B cell (primary cell): Measurements from ENCODE around the gene DNAJC16. TPM values are rescaled to one million over a fixed set of nuclear protein-coding genes. Genes with fewer than 3 reads are reported as not detected.
"Not testable (repeated sequence)": the region's sequence is repeated elsewhere in the genome, so short reads cannot be mapped to it uniquely, and the experiment has no call there.

Experiments used
- ATAC-seq: fragments of 200-7000 bp; cut with Tn5 transposase; one replicate; pipeline ENCODE4 v1.10.0; 2021; ENCODE audit warnings: low read depth, mild to moderate bottlenecking, moderate number of reproducible peaks, moderate library complexity
- CTCF ChIA-PET: fragments of 350-600 bp; sonication (Branson Sonifier 250); formaldehyde crosslinking; loops from one replicate; lab custom pipeline; 2021; ENCODE audit warnings: antibody characterized with exemption, inconsistent platforms; lab: Charles Lee
- POLR2A ChIA-PET: fragments of 350-600 bp; sonication (Branson Sonifier 250); formaldehyde crosslinking; loops from one replicate; lab custom pipeline; 2021; ENCODE audit warnings: antibody characterized with exemption; lab: Charles Lee
- DNase-seq: peaks from one replicate; pipeline ENCODE4 v3.0.0; 2013
- H2AFZ ChIP-seq: 2 replicates; pipeline ENCODE4 v1.6.1; 2012; ENCODE audit warnings: mild to moderate bottlenecking, low read depth, low read length; ENCODE audit not compliant: insufficient read depth, poor library complexity, severe bottlenecking
- H3K27ac ChIP-seq, 2 donors: 1 replicate in 1 of 2; 2 replicates in 1 of 2; pipeline ENCODE4 v1.5.1; 2012 to 2013; ENCODE audit warnings: low read length in 2 of 2, mild to moderate bottlenecking in 2 of 2, moderate library complexity in 1 of 2
- H3K27me3 ChIP-seq, 4 experiments: fragments of 200-600 bp in 1 of 4; sonication (generic) in 1 of 4; replicated peaks in 1 of 4; 1 replicate in 2 of 4; 2 replicates in 2 of 4; pipeline versions ENCODE4 v1.6.1 to v1.7.0; 2013 to 2016; ENCODE audit warnings: low read length in 3 of 4, mild to moderate bottlenecking in 2 of 4, mixed read lengths in 1 of 4, moderate library complexity in 1 of 4; ENCODE audit not compliant: insufficient read depth in 4 of 4, control insufficient read depth in 3 of 4; ENCODE audit errors: control extremely low read depth in 1 of 4
- H3K36me3 ChIP-seq, 2 experiments: replicated peaks in 1 of 2; 1 replicate in 1 of 2; 2 replicates in 1 of 2; pipeline versions ENCODE4 v1.6.1 to v1.7.1; 2013; ENCODE audit warnings: low read length in 1 of 2; ENCODE audit not compliant: insufficient read depth in 2 of 2, control insufficient read depth in 1 of 2; ENCODE audit errors: control extremely low read depth in 1 of 2, extremely low read depth in 1 of 2
- H3K4me1 ChIP-seq, 2 donors: fragments of 200-600 bp in 1 of 2; sonication (generic) in 1 of 2; 1 replicate in 1 of 2; 2 replicates in 1 of 2; pipeline versions ENCODE4 v1.5.1 to v1.6.1; 2013 to 2017; ENCODE audit warnings: low read length in 2 of 2; ENCODE audit not compliant: control insufficient read depth in 2 of 2, insufficient read depth in 2 of 2
- H3K4me2 ChIP-seq: replicated peaks from 2 replicates; pipeline ENCODE3; 2012; ENCODE audit warnings: mild to moderate bottlenecking, low read depth, low read length; ENCODE audit not compliant: poor library complexity, severe bottlenecking
- H3K4me3 ChIP-seq, 5 experiments: fragments of 200-600 bp in 1 of 5; sonication (generic) in 1 of 5; 1 replicate in 3 of 5; 2 replicates in 2 of 5; pipeline versions ENCODE4 v1.5.1 to v1.7.0; 2011 to 2016; ENCODE audit warnings: low read length in 4 of 5, mild to moderate bottlenecking in 4 of 5, low read depth in 2 of 5, control low read depth in 1 of 5, moderate library complexity in 1 of 5; ENCODE audit not compliant: insufficient read depth in 1 of 5; ENCODE audit errors: control extremely low read depth in 1 of 5, extremely low read depth in 1 of 5
- H3K79me2 ChIP-seq: fragments of 200-600 bp; sonication (generic); one replicate; pipeline ENCODE4 v1.6.0; 2016; ENCODE audit warnings: low read length; ENCODE audit not compliant: control insufficient read depth, insufficient read depth
- H3K9ac ChIP-seq: fragments of 200-600 bp; sonication (generic); 2 replicates; pipeline ENCODE4 v1.6.1; 2017; ENCODE audit warnings: mild to moderate bottlenecking, low read length, moderate library complexity
- H3K9me3 ChIP-seq, 3 donors: one replicate each; pipeline versions ENCODE4 v1.6.1 to v1.7.1; 2013; ENCODE audit warnings: low read length in 2 of 3; ENCODE audit not compliant: control insufficient read depth in 2 of 3, insufficient read depth in 1 of 3; ENCODE audit errors: control extremely low read depth in 1 of 3
- H4K20me1 ChIP-seq: 2 replicates; pipeline ENCODE4 v1.6.0; 2012; ENCODE audit warnings: mild to moderate bottlenecking, low read length; ENCODE audit not compliant: insufficient read depth, control insufficient read depth, poor library complexity, severe bottlenecking
- H3K27ac Mint-ChIP-seq: one replicate; pipeline ENCODE4 v1.8.0; 2021; ENCODE audit warnings: mixed read lengths
- H3K27me3 Mint-ChIP-seq: one replicate; pipeline ENCODE4 v1.8.0; 2021; ENCODE audit warnings: mixed read lengths
- H3K4me1 Mint-ChIP-seq: one replicate; pipeline ENCODE4 v1.8.0; 2021; ENCODE audit warnings: mixed read lengths
- H3K4me3 Mint-ChIP-seq: one replicate; pipeline ENCODE4 v1.8.0; 2021; ENCODE audit warnings: mixed read lengths
- H3K9me3 Mint-ChIP-seq: one replicate; pipeline ENCODE4 v1.8.0; 2022; ENCODE audit warnings: mixed read lengths; ENCODE audit not compliant: insufficient read depth
- CTCF ChIP-seq: fragments of 200-600 bp; IDR thresholded peaks from one replicate; pipeline ENCODE4 v1.8.0; 2022; ENCODE audit warnings: antibody characterized with exemption, mild to moderate bottlenecking
- EZH2 ChIP-seq: IDR thresholded peaks from 2 replicates; pipeline ENCODE4 v1.6.1; 2012; ENCODE audit warnings: borderline replicate concordance, low read depth, mild to moderate bottlenecking, moderate library complexity, low read length; ENCODE audit not compliant: insufficient read depth, poor library complexity, severe bottlenecking
- WGBS: methylation state at CpG from one replicate; pipeline ENCODE4 v1.1.5; 2013; ENCODE audit warnings: missing lambda C conversion rate; ENCODE audit not compliant: insufficient coverage; 5-methylcytosine and 5-hydroxymethylcytosine counted together
- intact Hi-C: fragments of 100-400 bp; cut with micrococcal nuclease; formaldehyde crosslinking; loops from one replicate; pipeline ENCODE4 v1.10.0; 2022
- polyA plus RNA-seq: library from polyadenylated mRNA; depleted of rRNA; stranded (reverse); fragments of >200 nt; gene quantifications from 2 replicates; pipeline ENCODE4 v1.2.3, GENCODE V29; 2012
- total RNA-seq, 2 donors: library from RNA; stranded (reverse); fragments of 120-200 nt in 1 of 2; gene quantifications; 1 replicate in 1 of 2; 2 replicates in 1 of 2; pipeline versions ENCODE4 v1.2.3 to v1.2.4, GENCODE V29; 2013 to 2022

DNAJC16 gene
- total and polyA plus RNA-seq, 2 donors (not counting 1 experiment from before 2014, with no cell fraction given): 16.9 to 47.1 TPM

- Histone ChIP-seq H3K36me3 (no peaks in the 10 kb centered on the region), H3K79me2 (no peaks in the 10 kb centered on the region), H3K27me3 (no peaks in the 10 kb centered on the region), H3K4me3 (no peak overlapping the region), H3K27ac (no peak overlapping the region), H3K4me1 (no peaks in the 10 kb centered on the region), H3K4me2 (no peak overlapping the region), H3K9me3 (no peaks in the 10 kb centered on the region), H2AFZ (no peak overlapping the region), H3K9ac (no peak overlapping the region), H4K20me1 (no peaks in the 10 kb centered on the region)
- Mint-ChIP-seq H3K27ac (no peak overlapping the region), H3K4me1 (no peaks in the 10 kb centered on the region), H3K9me3 (no peaks in the 10 kb centered on the region), H3K4me3 (no peak overlapping the region), H3K27me3 (no peaks in the 10 kb centered on the region)
- ChIA-PET POLR2A (no interaction called here), CTCF (no interaction called here)
- 98% methylated on average over 4 of the region's 5 CpGs for WGBS
- no peak for ATAC-seq
- TF ChIP-seq CTCF (no peak), EZH2 (no peak)
- no peak for DNase-seq
- intact Hi-C loops: no loop called here
Measured at GRCh38 chr1:15477646-15478212, 48.9 kb upstream of the DNAJC16 start.

- DNase-seq: no peak
- no peaks in the 10 kb centered on the region for H4K20me1 ChIP-seq
- H3K4me2 ChIP-seq: no peak overlapping the region
- TF ChIP-seq EZH2 (no peak), CTCF (no peak)
- H3K4me3 ChIP-seq: no peak overlapping the region
- Mint-ChIP-seq H3K27ac (no peak overlapping the region), H3K4me3 (no peak overlapping the region), H3K4me1 (no peaks in the 10 kb centered on the region), H3K27me3 (no peaks in the 10 kb centered on the region), H3K9me3 (no peaks in the 10 kb centered on the region)
- CTCF ChIA-PET: no interaction called here
- ATAC-seq: no peak
- H3K9ac ChIP-seq: no peak overlapping the region
- no peaks in the 10 kb centered on the region for H3K9me3 ChIP-seq
- intact Hi-C loops: no loop called here
- no peaks in the 10 kb centered on the region for H3K4me1 ChIP-seq
- POLR2A ChIA-PET: no interaction called here
- H3K79me2 ChIP-seq: no peaks in the 10 kb centered on the region
- 89% methylated on average over 8 of the region's 11 CpGs for WGBS
- H2AFZ ChIP-seq: no peak overlapping the region
- H3K27ac ChIP-seq: no peak overlapping the region
- H3K36me3 ChIP-seq: no peaks in the 10 kb centered on the region
- H3K27me3 ChIP-seq: no peaks in the 10 kb centered on the region
Measured at GRCh38 chr1:15479654-15480347, 46.8 kb upstream of the DNAJC16 start.

- POLR2A ChIA-PET, H3K27ac Mint-ChIP-seq, H3K27me3 Mint-ChIP-seq, H3K27me3 ChIP-seq, H4K20me1 ChIP-seq, ATAC-seq, H3K4me1 Mint-ChIP-seq, H3K36me3 ChIP-seq, H3K4me1 ChIP-seq, DNase-seq, H3K9me3 ChIP-seq, H3K79me2 ChIP-seq, H3K4me2 ChIP-seq, H3K27ac ChIP-seq, CTCF ChIA-PET, intact Hi-C loops, H2AFZ ChIP-seq, H3K9ac ChIP-seq, H3K9me3 Mint-ChIP-seq, H3K4me3 ChIP-seq, H3K4me3 Mint-ChIP-seq: not testable (repeated sequence)
- WGBS: 91% methylated on average over 4 of the region's 6 CpGs
Measured at GRCh38 chr1:15482455-15482854, 44.2 kb upstream of the DNAJC16 start.
